ENCODE data around the gene PROM1.

GRCh38 chr4:16050669-16051068 is 33.2 kb downstream of the PROM1 start:
- TF ChIP-seq FOXM1 (IDR thresholded peaks at IDR 0.05; ENCODE audit: borderline replicate concordance) (no peak), BHLHE40 (IDR thresholded peaks at IDR 0.05; ENCODE audit: borderline replicate concordance) (no peak)
